Loucy (cell line): Measurements from ENCODE around the gene FGFBP1.

ENCODE experiments used
- EZH2phosphoT487 ChIP-seq: fragments of 200-600 bp; IDR thresholded peaks from 2 replicates; pipeline ENCODE4 v1.6.1; 2018; ENCODE audit warnings: antibody characterized with exemption, mild to moderate bottlenecking, moderate library complexity, borderline replicate concordance
- TF ChIP-seq, protein P1 (sequence below): fragments of 200-600 bp; sonication (generic); conservative IDR thresholded peaks from 2 replicates; pipeline ENCODE4 v1.5.1; 2014; ENCODE audit warnings: mild to moderate bottlenecking, antibody characterized with exemption, low read length

DNA sequence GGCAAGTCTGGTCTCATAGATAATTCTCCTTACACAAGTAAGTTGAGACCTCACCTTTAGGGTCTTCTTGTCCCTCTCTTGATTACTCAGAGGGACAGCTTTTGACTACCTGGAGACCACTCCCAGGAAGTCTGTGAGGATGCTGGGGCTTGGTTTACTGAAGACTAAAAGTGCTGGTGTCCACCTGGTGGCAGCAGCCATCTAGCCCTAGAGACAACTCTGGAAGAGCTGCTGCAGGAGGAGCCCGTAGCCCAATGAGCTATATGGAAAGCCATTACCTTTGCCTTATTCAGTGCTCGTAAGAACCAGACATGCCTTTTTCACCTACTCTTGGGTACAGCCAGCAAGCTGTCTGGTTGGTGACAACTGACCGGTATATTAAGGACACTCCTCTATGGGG, 17.1 kb upstream of the FGFBP1 start:
- TF ChIP-seq, protein P1, sequence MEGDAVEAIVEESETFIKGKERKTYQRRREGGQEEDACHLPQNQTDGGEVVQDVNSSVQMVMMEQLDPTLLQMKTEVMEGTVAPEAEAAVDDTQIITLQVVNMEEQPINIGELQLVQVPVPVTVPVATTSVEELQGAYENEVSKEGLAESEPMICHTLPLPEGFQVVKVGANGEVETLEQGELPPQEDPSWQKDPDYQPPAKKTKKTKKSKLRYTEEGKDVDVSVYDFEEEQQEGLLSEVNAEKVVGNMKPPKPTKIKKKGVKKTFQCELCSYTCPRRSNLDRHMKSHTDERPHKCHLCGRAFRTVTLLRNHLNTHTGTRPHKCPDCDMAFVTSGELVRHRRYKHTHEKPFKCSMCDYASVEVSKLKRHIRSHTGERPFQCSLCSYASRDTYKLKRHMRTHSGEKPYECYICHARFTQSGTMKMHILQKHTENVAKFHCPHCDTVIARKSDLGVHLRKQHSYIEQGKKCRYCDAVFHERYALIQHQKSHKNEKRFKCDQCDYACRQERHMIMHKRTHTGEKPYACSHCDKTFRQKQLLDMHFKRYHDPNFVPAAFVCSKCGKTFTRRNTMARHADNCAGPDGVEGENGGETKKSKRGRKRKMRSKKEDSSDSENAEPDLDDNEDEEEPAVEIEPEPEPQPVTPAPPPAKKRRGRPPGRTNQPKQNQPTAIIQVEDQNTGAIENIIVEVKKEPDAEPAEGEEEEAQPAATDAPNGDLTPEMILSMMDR, result no peak
- TF ChIP-seq EZH2phosphoT487, result no peak
